ENCODE measurements around the gene CTBP2. TPM values are rescaled to one million over a fixed set of nuclear protein-coding genes. Genes with fewer than 3 reads are reported as not detected.
"Not testable (repeated sequence)": the region's sequence is repeated elsewhere in the genome, so short reads cannot be mapped to it uniquely, and the experiment has no call there.

Gene CTBP2
- total RNA-seq, 1 experiment from 2014 or later, result 212 TPM

GRCh38 chr10:124989526-124989925, 170.8 kb downstream of the CTBP2 start:
- no peaks in the 10 kb centered on the region for H3K23me2 ChIP-seq (ENCODE audit: insufficient read length, low read depth, low read length, poor library complexity, severe bottlenecking)
- H4K8ac ChIP-seq (replicated peaks; ENCODE audit: insufficient read length, low read depth, low read length), result no peak overlapping the region
- no peak overlapping the region for H4K91ac ChIP-seq (ENCODE audit: insufficient read length, low read depth, low read length)
- H4K20me1 ChIP-seq (ENCODE audit: control insufficient read depth, insufficient read depth, insufficient read length), result no peaks in the 10 kb centered on the region
- H3K9me3 ChIP-seq (ENCODE audit: control insufficient read depth, low read depth, low read length), result no peaks in the 10 kb centered on the region
- TF ChIP-seq CTCF (conservative IDR thresholded peaks at IDR 0.05), result no peak
- Mint-ChIP-seq H3K36me3 (ENCODE audit: insufficient read depth in 1 of 3, low read depth in 3 of 3) (peaks cover 45 to 88% (median 86%) of the 10 kb centered on the region in 3 experiments; a peak in 6 of 7 replicates), H3K4me3 (no peak overlapping the region), H3K9me3 (no peaks in the 10 kb centered on the region), H3K27me3 (ENCODE audit: low read depth) (peaks cover 2% of the 10 kb centered on the region; the same call in 1 of the 2 replicates), H3K27ac (peak overlapping the region; percentile 65 to 88 (median 70); a peak in 3 of 7 replicates), H3K4me1 (no peaks in the 10 kb centered on the region)
- no peak overlapping the region for H3K18ac ChIP-seq (ENCODE audit: insufficient read length, low read depth, low read length)
- no peaks in the 10 kb centered on the region for H3K79me2 ChIP-seq (ENCODE audit: insufficient read depth, low read length)
- H3K9ac ChIP-seq (ENCODE audit: extremely low read depth, insufficient read length, low read length), result no peak overlapping the region
- H3K23ac ChIP-seq (ENCODE audit: insufficient read length, low read depth, low read length), result no peak overlapping the region
- H2BK120ac ChIP-seq (ENCODE audit: low read depth, low read length, poor library complexity, severe bottlenecking), result no peak overlapping the region
- H3K4ac ChIP-seq (ENCODE audit: low read depth, low read length), result no peak overlapping the region
- H2BK20ac ChIP-seq (ENCODE audit: low read depth, low read length, poor library complexity, severe bottlenecking), result no peak overlapping the region
- H3K79me1 ChIP-seq (ENCODE audit: insufficient read depth, low read depth, low read length, poor library complexity, severe bottlenecking), result no peaks in the 10 kb centered on the region
- H3K27me3 ChIP-seq (ENCODE audit: insufficient read depth, low read length), result no peaks in the 10 kb centered on the region
- H3K4me1 ChIP-seq (ENCODE audit: insufficient read depth, low read length), result no peaks in the 10 kb centered on the region
- H2BK15ac ChIP-seq (ENCODE audit: low read depth, low read length), result no peak overlapping the region
- H3K14ac ChIP-seq (ENCODE audit: insufficient read depth, low read length), result no peak overlapping the region
- no peak overlapping the region for H2BK5ac ChIP-seq (ENCODE audit: insufficient read length, low read length)
- H2AFZ ChIP-seq (ENCODE audit: low read length), result no peak overlapping the region
- no peak overlapping the region for H3K4me2 ChIP-seq (ENCODE audit: insufficient read depth, insufficient read length, low read length)
- no peak overlapping the region for H2BK12ac ChIP-seq (ENCODE audit: insufficient read length, low read depth, low read length)
- no peak overlapping the region for H2AK5ac ChIP-seq (ENCODE audit: insufficient read length, low read length)
- no peak overlapping the region for H4K5ac ChIP-seq (ENCODE audit: insufficient read length, low read depth, low read length)
- H3K27ac ChIP-seq (ENCODE audit: insufficient read length, low read depth, low read length), result no peak overlapping the region
- no peak overlapping the region for H3K56ac ChIP-seq (ENCODE audit: insufficient read length, low read depth, low read length)
- H3T11ph ChIP-seq (ENCODE audit: low read length), result no peak overlapping the region
- no CpG with 5 or more reads among the region's 10 CpGs for WGBS (ENCODE audit: extremely low coverage, insufficient read length, low lambda C conversion rate)
- DNase-seq, result no peak

GRCh38 chr10:124988753-124989152, 171.6 kb downstream of the CTBP2 start:
- not testable (repeated sequence) for H2BK5ac ChIP-seq (ENCODE audit: insufficient read length, low read length); H4K5ac ChIP-seq (ENCODE audit: insufficient read length, low read depth, low read length); H3K9ac ChIP-seq (ENCODE audit: extremely low read depth, insufficient read length, low read length); H4K8ac ChIP-seq (replicated peaks; ENCODE audit: insufficient read length, low read depth, low read length); H3K4ac ChIP-seq (ENCODE audit: low read depth, low read length); H3K27me3 Mint-ChIP-seq (ENCODE audit: low read depth); H2AK5ac ChIP-seq (ENCODE audit: insufficient read length, low read length); H3K23me2 ChIP-seq (ENCODE audit: insufficient read length, low read depth, low read length, poor library complexity, severe bottlenecking); DNase-seq; H3K4me1 ChIP-seq (ENCODE audit: insufficient read depth, low read length); H3K4me2 ChIP-seq (ENCODE audit: insufficient read depth, insufficient read length, low read length); H2BK120ac ChIP-seq (ENCODE audit: low read depth, low read length, poor library complexity, severe bottlenecking); H3K56ac ChIP-seq (ENCODE audit: insufficient read length, low read depth, low read length); H2BK12ac ChIP-seq (ENCODE audit: insufficient read length, low read depth, low read length); H3T11ph ChIP-seq (ENCODE audit: low read length); H3K18ac ChIP-seq (ENCODE audit: insufficient read length, low read depth, low read length); H2AFZ ChIP-seq (ENCODE audit: low read length); H3K4me3 Mint-ChIP-seq; H4K91ac ChIP-seq (ENCODE audit: insufficient read length, low read depth, low read length); H3K27ac ChIP-seq (ENCODE audit: insufficient read length, low read depth, low read length); H3K4me1 Mint-ChIP-seq; H3K79me2 ChIP-seq (ENCODE audit: insufficient read depth, low read length); H3K9me3 ChIP-seq (ENCODE audit: control insufficient read depth, low read depth, low read length); H3K23ac ChIP-seq (ENCODE audit: insufficient read length, low read depth, low read length); H3K79me1 ChIP-seq (ENCODE audit: insufficient read depth, low read depth, low read length, poor library complexity, severe bottlenecking); H3K27me3 ChIP-seq (ENCODE audit: insufficient read depth, low read length); H4K20me1 ChIP-seq (ENCODE audit: control insufficient read depth, insufficient read depth, insufficient read length); H2BK15ac ChIP-seq (ENCODE audit: low read depth, low read length); H3K9me3 Mint-ChIP-seq; H2BK20ac ChIP-seq (ENCODE audit: low read depth, low read length, poor library complexity, severe bottlenecking); H3K14ac ChIP-seq (ENCODE audit: insufficient read depth, low read length)
- no CpG with 5 or more reads among the region's 4 CpGs for WGBS (ENCODE audit: extremely low coverage, insufficient read length, low lambda C conversion rate)
- Mint-ChIP-seq H3K27ac (peak overlapping the region in 1 of 3 experiments; percentile 88; a peak in 1 of 7 replicates), H3K36me3 (ENCODE audit: insufficient read depth in 1 of 3, low read depth in 3 of 3) (peaks cover 43 to 85% (median 84%) of the 10 kb centered on the region in 3 experiments; a peak in 6 of 7 replicates)
